Measurements from ENCODE around the gene TNFRSF9. TPM values are rescaled to one million over a fixed set of nuclear protein-coding genes. Genes with fewer than 3 reads are reported as not detected.

TNFRSF9 gene
- total RNA-seq, 1 donor from 2014 or later, result 4.8 TPM

GRCh38 chr1:7902478-7903085 is 38.1 kb downstream of the TNFRSF9 start:
- Mint-ChIP-seq H3K36me3 (ENCODE audit: low read depth, unreplicated experiment) (no peaks in the 10 kb centered on the region), H3K27me3 (ENCODE audit: unreplicated experiment) (peaks cover 3% of the 10 kb centered on the region), H3K4me3 (ENCODE audit: unreplicated experiment) (no peak overlapping the region), H3K27ac (ENCODE audit: unreplicated experiment) (no peak overlapping the region), H3K4me1 (ENCODE audit: unreplicated experiment) (no peaks in the 10 kb centered on the region), H3K9me3 (ENCODE audit: unreplicated experiment) (no peaks in the 10 kb centered on the region)
- TF ChIP-seq CTCF (IDR thresholded peaks at IDR 0.05; ENCODE audit: unreplicated experiment), result peak; percentile 60
- peak; percentile 73 for DNase-seq (ENCODE audit: low spot score)

- Mint-ChIP-seq H3K4me1 (ENCODE audit: unreplicated experiment) (no peaks in the 10 kb centered on the region), H3K4me3 (ENCODE audit: unreplicated experiment) (no peak overlapping the region), H3K9me3 (ENCODE audit: unreplicated experiment) (no peaks in the 10 kb centered on the region), H3K27me3 (ENCODE audit: unreplicated experiment) (peaks cover 3% of the 10 kb centered on the region), H3K36me3 (ENCODE audit: low read depth, unreplicated experiment) (no peaks in the 10 kb centered on the region), H3K27ac (ENCODE audit: unreplicated experiment) (no peak overlapping the region)
- TF ChIP-seq CTCF (IDR thresholded peaks at IDR 0.05; ENCODE audit: unreplicated experiment), result no peak
- DNase-seq (ENCODE audit: low spot score), result no peak
Observed at GRCh38 chr1:7899741-7900140, 40.9 kb downstream of the TNFRSF9 start.

DNA sequence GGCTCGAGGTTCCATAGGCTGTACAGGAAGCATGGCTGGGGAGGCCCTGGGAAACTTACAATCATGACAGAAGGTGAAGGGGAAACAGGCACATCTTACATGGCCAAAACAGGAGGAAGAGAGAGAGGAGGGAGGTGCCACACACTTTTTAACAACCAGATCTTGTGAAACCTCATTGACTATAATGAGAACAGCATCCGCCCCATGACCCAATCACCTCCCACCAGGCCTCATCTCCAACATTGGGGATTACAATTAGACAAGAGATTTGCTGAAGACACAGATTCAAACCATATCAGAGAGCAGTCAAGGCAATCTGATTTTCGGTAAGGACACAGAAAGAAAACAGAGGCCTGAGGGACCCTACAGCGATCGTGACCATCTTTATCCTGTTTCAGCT is 41.7 kb downstream of the TNFRSF9 start:
- TF ChIP-seq CTCF (IDR thresholded peaks at IDR 0.05; ENCODE audit: unreplicated experiment), result no peak
- no peaks in the 10 kb centered on the region for H3K9me3 Mint-ChIP-seq (ENCODE audit: unreplicated experiment)
- peaks cover 3% of the 10 kb centered on the region for H3K27me3 Mint-ChIP-seq (ENCODE audit: unreplicated experiment)
- H3K4me3 Mint-ChIP-seq (ENCODE audit: unreplicated experiment), result no peak overlapping the region
- no peaks in the 10 kb centered on the region for H3K4me1 Mint-ChIP-seq (ENCODE audit: unreplicated experiment)
- no peaks in the 10 kb centered on the region for H3K36me3 Mint-ChIP-seq (ENCODE audit: low read depth, unreplicated experiment)
- DNase-seq (ENCODE audit: low spot score), result no peak
- H3K27ac Mint-ChIP-seq (ENCODE audit: unreplicated experiment), result no peak overlapping the region

DNA sequence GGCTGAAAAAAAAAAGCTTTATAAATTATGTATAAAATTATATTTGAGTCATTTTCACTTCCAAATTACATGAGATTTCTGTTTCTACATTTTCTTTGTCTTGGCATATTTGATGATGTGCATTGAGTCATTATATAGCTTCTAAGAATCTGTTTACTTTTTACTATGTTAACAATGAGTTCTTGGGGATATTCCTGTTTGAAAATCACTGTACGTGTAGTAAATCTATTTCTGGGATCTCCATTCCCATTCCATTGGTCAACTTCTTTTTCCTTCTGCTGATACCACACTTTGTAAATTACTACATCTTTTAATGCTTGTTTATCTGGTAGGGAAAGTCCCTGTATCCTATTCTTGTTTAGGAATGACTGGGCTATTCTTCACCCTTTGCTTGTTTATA is 43.6 kb downstream of the TNFRSF9 start:
- Mint-ChIP-seq H3K36me3 (ENCODE audit: low read depth, unreplicated experiment) (no peaks in the 10 kb centered on the region), H3K27me3 (ENCODE audit: unreplicated experiment) (peaks cover 4% of the 10 kb centered on the region), H3K9me3 (ENCODE audit: unreplicated experiment) (no peaks in the 10 kb centered on the region), H3K27ac (ENCODE audit: unreplicated experiment) (no peak overlapping the region), H3K4me1 (ENCODE audit: unreplicated experiment) (no peaks in the 10 kb centered on the region), H3K4me3 (ENCODE audit: unreplicated experiment) (no peak overlapping the region)
- no peak for DNase-seq (ENCODE audit: low spot score)
- TF ChIP-seq CTCF (IDR thresholded peaks at IDR 0.05; ENCODE audit: unreplicated experiment), result no peak

- DNase-seq (ENCODE audit: low spot score), result no peak
- no peak for TF ChIP-seq CTCF (IDR thresholded peaks at IDR 0.05; ENCODE audit: unreplicated experiment)
- no peak overlapping the region for H3K27ac Mint-ChIP-seq (ENCODE audit: unreplicated experiment)
- H3K36me3 Mint-ChIP-seq (ENCODE audit: low read depth, unreplicated experiment), result no peaks in the 10 kb centered on the region
- H3K4me3 Mint-ChIP-seq (ENCODE audit: unreplicated experiment), result no peak overlapping the region
- H3K9me3 Mint-ChIP-seq (ENCODE audit: unreplicated experiment), result no peaks in the 10 kb centered on the region
- H3K4me1 Mint-ChIP-seq (ENCODE audit: unreplicated experiment), result no peaks in the 10 kb centered on the region
- peaks cover 6% of the 10 kb centered on the region for H3K27me3 Mint-ChIP-seq (ENCODE audit: unreplicated experiment)
Observed at GRCh38 chr1:7893529-7894180, 47.0 kb downstream of the TNFRSF9 start.
